ENCODE measurements around the gene SOD1.

Gene SOD1

DNA sequence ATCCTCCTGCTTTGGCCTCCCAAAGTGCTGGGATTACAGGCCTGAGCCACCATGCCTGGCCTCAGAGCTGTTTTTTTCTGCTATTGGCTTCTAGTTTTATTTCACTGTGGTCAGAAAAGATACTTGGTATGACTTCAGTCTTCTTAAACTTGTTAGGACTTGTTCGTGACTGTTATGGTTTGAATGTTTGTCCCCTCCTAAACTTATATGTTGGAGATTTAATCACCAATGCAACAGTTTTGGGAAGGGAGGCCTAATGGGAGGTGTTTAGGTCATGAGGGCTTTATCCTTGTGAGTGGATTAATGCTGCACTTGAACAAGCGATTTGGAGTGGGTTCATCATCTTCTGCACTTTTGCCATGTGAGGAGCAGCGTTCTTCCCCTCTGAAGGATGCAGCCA, 24.5 kb upstream of the SOD1 start:
- ChIA-PET CTCF (no interaction called here), POLR2A (no interaction called here)
- no peak for DNase-seq (ENCODE audit: extremely low spot score)
- TF ChIP-seq ARNT (IDR thresholded peaks at IDR 0.05) (no peak), SUZ12 (IDR thresholded peaks at IDR 0.05) (no peak), HDGF (IDR thresholded peaks at IDR 0.05; ENCODE audit: borderline replicate concordance) (no peak), TARDBP (IDR thresholded peaks at IDR 0.05) (no peak), ZNF384 (IDR thresholded peaks at IDR 0.05) (no peak), CTBP1 (IDR thresholded peaks at IDR 0.05; ENCODE audit: borderline replicate concordance) (no peak), LEF1 (IDR thresholded peaks at IDR 0.05; ENCODE audit: borderline replicate concordance) (no peak), FOXM1 (IDR thresholded peaks at IDR 0.05; ENCODE audit: borderline replicate concordance) (no peak), SP1 (IDR thresholded peaks at IDR 0.05) (no peak), L3MBTL2 (conservative IDR thresholded peaks at IDR 0.05) (no peak), ELF4 (IDR thresholded peaks at IDR 0.05) (no peak), PKNOX1 (IDR thresholded peaks at IDR 0.05) (no peak), BHLHE40 (IDR thresholded peaks at IDR 0.05; ENCODE audit: borderline replicate concordance) (no peak), NFRKB (IDR thresholded peaks at IDR 0.05) (no peak), FOXK2 (IDR thresholded peaks at IDR 0.05) (no peak), FOXA1 (IDR thresholded peaks at IDR 0.05) (no peak)

- no peak for TF ChIP-seq SP1 (IDR thresholded peaks at IDR 0.05)
- no peak for TF ChIP-seq LEF1 (IDR thresholded peaks at IDR 0.05; ENCODE audit: borderline replicate concordance)
- no peak for TF ChIP-seq PKNOX1 (IDR thresholded peaks at IDR 0.05)
- no peak for TF ChIP-seq FOXK2 (IDR thresholded peaks at IDR 0.05)
- no peak for TF ChIP-seq ELF4 (IDR thresholded peaks at IDR 0.05)
- TF ChIP-seq ARNT (IDR thresholded peaks at IDR 0.05), result no peak
- TF ChIP-seq FOXA1 (IDR thresholded peaks at IDR 0.05), result no peak
- no peak for TF ChIP-seq FOXM1 (IDR thresholded peaks at IDR 0.05; ENCODE audit: borderline replicate concordance)
- TF ChIP-seq TARDBP (IDR thresholded peaks at IDR 0.05), result no peak
- TF ChIP-seq L3MBTL2 (conservative IDR thresholded peaks at IDR 0.05), result no peak
- no peak for TF ChIP-seq HDGF (IDR thresholded peaks at IDR 0.05; ENCODE audit: borderline replicate concordance)
- no peak for TF ChIP-seq CTBP1 (IDR thresholded peaks at IDR 0.05; ENCODE audit: borderline replicate concordance)
- TF ChIP-seq NFRKB (IDR thresholded peaks at IDR 0.05), result no peak
- no peak for TF ChIP-seq SUZ12 (IDR thresholded peaks at IDR 0.05)
- no peak for TF ChIP-seq BHLHE40 (IDR thresholded peaks at IDR 0.05; ENCODE audit: borderline replicate concordance)
- no peak for TF ChIP-seq ZNF384 (IDR thresholded peaks at IDR 0.05)
- no peak for DNase-seq (ENCODE audit: extremely low spot score)
- ChIA-PET POLR2A (no interaction called here), CTCF (interaction anchor here (0.7 kb wide), 1 partner anchor 668 kb away, joined by 4 read pairs; no protein-coding TSS in a partner anchor)
These were observed 22.6 kb upstream of the SOD1 start for GRCh38 chr21:31636874-31637273.

DNA sequence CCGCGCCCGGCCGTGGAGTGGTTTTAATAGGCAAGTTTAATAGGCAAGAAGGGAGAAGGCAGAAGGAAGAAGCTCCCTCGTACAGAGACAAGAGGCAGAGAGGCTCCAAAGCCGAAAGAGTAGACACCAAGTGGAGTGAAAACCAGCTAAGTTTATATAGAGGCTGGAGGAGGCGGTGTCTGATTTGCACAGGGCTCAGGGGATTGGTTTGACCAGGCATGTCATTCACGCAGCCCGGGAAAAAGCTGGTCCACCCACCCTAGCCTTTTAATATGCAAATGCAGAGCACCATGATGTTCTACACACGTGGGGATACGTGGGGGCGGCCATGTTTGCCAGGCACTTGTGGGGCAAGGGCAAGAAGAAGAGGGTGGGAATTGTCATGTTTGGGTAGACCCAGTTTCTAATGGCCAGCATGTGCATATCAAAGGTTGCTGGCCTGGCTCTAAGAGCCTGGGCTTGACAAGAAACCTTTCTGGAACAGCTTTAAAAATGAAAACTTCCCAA, 18.0 kb upstream of the SOD1 start:
- ChIA-PET CTCF (no interaction called here), POLR2A (no interaction called here)
- no peak for DNase-seq (ENCODE audit: extremely low spot score)
- no peak for TF ChIP-seq ARNT (IDR thresholded peaks at IDR 0.05)
- TF ChIP-seq CTBP1 (IDR thresholded peaks at IDR 0.05; ENCODE audit: borderline replicate concordance), result no peak
- TF ChIP-seq FOXK2 (IDR thresholded peaks at IDR 0.05), result no peak
- no peak for TF ChIP-seq L3MBTL2 (conservative IDR thresholded peaks at IDR 0.05)
- TF ChIP-seq LEF1 (IDR thresholded peaks at IDR 0.05; ENCODE audit: borderline replicate concordance), result no peak
- no peak for TF ChIP-seq PKNOX1 (IDR thresholded peaks at IDR 0.05)
- no peak for TF ChIP-seq FOXA1 (IDR thresholded peaks at IDR 0.05)

GRCh38 chr21:31644643-31645042, 14.8 kb upstream of the SOD1 start:
- TF ChIP-seq HDGF (IDR thresholded peaks at IDR 0.05; ENCODE audit: borderline replicate concordance) (no peak), FOXM1 (IDR thresholded peaks at IDR 0.05; ENCODE audit: borderline replicate concordance) (no peak), BHLHE40 (IDR thresholded peaks at IDR 0.05; ENCODE audit: borderline replicate concordance) (no peak), TARDBP (IDR thresholded peaks at IDR 0.05) (no peak), ELF4 (IDR thresholded peaks at IDR 0.05) (no peak), NFRKB (IDR thresholded peaks at IDR 0.05) (no peak), PKNOX1 (IDR thresholded peaks at IDR 0.05) (no peak), L3MBTL2 (conservative IDR thresholded peaks at IDR 0.05) (no peak), SUZ12 (IDR thresholded peaks at IDR 0.05) (no peak), ARNT (IDR thresholded peaks at IDR 0.05) (no peak), LEF1 (IDR thresholded peaks at IDR 0.05; ENCODE audit: borderline replicate concordance) (no peak), SP1 (IDR thresholded peaks at IDR 0.05) (no peak), FOXA1 (IDR thresholded peaks at IDR 0.05) (no peak)
- ChIA-PET POLR2A (no interaction called here), CTCF (no interaction called here)
- no peak for DNase-seq (ENCODE audit: extremely low spot score)

GRCh38 chr21:31647650-31648049, 11.8 kb upstream of the SOD1 start:
- ChIA-PET CTCF (no interaction called here), POLR2A (no interaction called here)
- no peak for TF ChIP-seq BHLHE40 (IDR thresholded peaks at IDR 0.05; ENCODE audit: borderline replicate concordance)
- no peak for TF ChIP-seq HDGF (IDR thresholded peaks at IDR 0.05; ENCODE audit: borderline replicate concordance)
- no peak for TF ChIP-seq SUZ12 (IDR thresholded peaks at IDR 0.05)
- no peak for TF ChIP-seq ZNF384 (IDR thresholded peaks at IDR 0.05)
- no peak for TF ChIP-seq CTBP1 (IDR thresholded peaks at IDR 0.05; ENCODE audit: borderline replicate concordance)
- TF ChIP-seq PKNOX1 (IDR thresholded peaks at IDR 0.05), result no peak
- TF ChIP-seq L3MBTL2 (conservative IDR thresholded peaks at IDR 0.05), result no peak
- no peak for TF ChIP-seq FOXM1 (IDR thresholded peaks at IDR 0.05; ENCODE audit: borderline replicate concordance)
- no peak for TF ChIP-seq FOXK2 (IDR thresholded peaks at IDR 0.05)
- TF ChIP-seq ARNT (IDR thresholded peaks at IDR 0.05), result no peak
- no peak for TF ChIP-seq LEF1 (IDR thresholded peaks at IDR 0.05; ENCODE audit: borderline replicate concordance)
- no peak for TF ChIP-seq NFRKB (IDR thresholded peaks at IDR 0.05)
- TF ChIP-seq FOXA1 (IDR thresholded peaks at IDR 0.05), result no peak
- TF ChIP-seq TARDBP (IDR thresholded peaks at IDR 0.05), result no peak
- TF ChIP-seq SP1 (IDR thresholded peaks at IDR 0.05), result no peak
- TF ChIP-seq ELF4 (IDR thresholded peaks at IDR 0.05), result no peak
- no peak for DNase-seq (ENCODE audit: extremely low spot score)

All from HEK293T (cell line).